Measurements from ENCODE around the gene ELAVL4.

Gene ELAVL4

GRCh38 chr1:50180367-50180766 lies 71.6 kb downstream of the ELAVL4 start:
- DNase-seq: no peak

- no peak for DNase-seq
Observed at GRCh38 chr1:50181027-50181663, 72.4 kb downstream of the ELAVL4 start.

GRCh38 chr1:50183378-50184133 lies 74.8 kb downstream of the ELAVL4 start:
- no peak for DNase-seq

GRCh38 chr1:50189369-50189768 lies 80.6 kb downstream of the ELAVL4 start:
- no peak for DNase-seq

- no peak for DNase-seq
Observed at GRCh38 chr1:50193002-50193401, 84.3 kb downstream of the ELAVL4 start.

GRCh38 chr1:50195205-50195604 lies 86.5 kb downstream of the ELAVL4 start:
- DNase-seq: no peak

GRCh38 chr1:50196081-50196480 lies 87.4 kb downstream of the ELAVL4 start:
- DNase-seq: no peak

GRCh38 chr1:50197216-50197615 lies 88.5 kb downstream of the ELAVL4 start:
- no peak for DNase-seq

- no peak for DNase-seq
Observed at GRCh38 chr1:50208315-50208714, 99.6 kb downstream of the ELAVL4 start.

GRCh38 chr1:50208756-50209155 lies 100.0 kb downstream of the ELAVL4 start:
- no peak for DNase-seq

- no peak for DNase-seq
Observed at GRCh38 chr1:50209749-50210148, 101.0 kb downstream of the ELAVL4 start.

GRCh38 chr1:50213505-50213904 lies 104.8 kb downstream of the ELAVL4 start:
- DNase-seq: no peak

GRCh38 chr1:50214717-50215116 lies 106.0 kb downstream of the ELAVL4 start:
- DNase-seq: no peak

- DNase-seq: no peak
Observed at GRCh38 chr1:50218344-50219120, 109.8 kb downstream of the ELAVL4 start.

GRCh38 chr1:50228871-50229384 lies 120.2 kb downstream of the ELAVL4 start:
- no peak for DNase-seq

- no peak for DNase-seq
Observed at GRCh38 chr1:50231209-50231608, 122.5 kb downstream of the ELAVL4 start.

GRCh38 chr1:50232336-50232735 lies 123.6 kb downstream of the ELAVL4 start:
- no peak for DNase-seq

GRCh38 chr1:50236656-50237055 lies 127.9 kb downstream of the ELAVL4 start:
- DNase-seq: no peak

- DNase-seq: no peak
Observed at GRCh38 chr1:50237056-50237455, 128.3 kb downstream of the ELAVL4 start.

GRCh38 chr1:50243939-50244338 lies 135.2 kb downstream of the ELAVL4 start:
- DNase-seq: no peak

GRCh38 chr1:50246869-50247268 lies 138.1 kb downstream of the ELAVL4 start:
- DNase-seq: no peak

GRCh38 chr1:50251702-50252101 lies 143.0 kb downstream of the ELAVL4 start:
- no peak for DNase-seq

- DNase-seq: no peak
Observed at GRCh38 chr1:50252196-50252595, 143.5 kb downstream of the ELAVL4 start.
